G401 (cell line): ENCODE measurements around the gene EXOC1. TPM values are rescaled to one million over a fixed set of nuclear protein-coding genes. Genes with fewer than 3 reads are reported as not detected.
"Not testable (repeated sequence)": the region's sequence is repeated elsewhere in the genome, so short reads cannot be mapped to it uniquely, and the experiment has no call there.

Experiments
- DNase-seq: peaks from one replicate; pipeline ENCODE4 v3.0.0-alpha.2; 2015; ENCODE audit warnings: low spot score
- in situ Hi-C: cut with HindIII; loops from 2 replicates; pipeline ENCODE4 v1.10.0; 2016; ENCODE audit warnings: low sequenced_read_pairs, mixed read lengths
- total RNA-seq: library from RNA; depleted of rRNA; stranded (reverse); fragments of >200 nt; shearing (Covaris generic); gene quantifications from 2 replicates; pipeline ENCODE4 v1.2.3, GENCODE V29; 2014; rRNA removed

The EXOC1 gene
- total RNA-seq, result 29.7 and 43.6 TPM in 2 replicates

- in situ Hi-C loops, result no loop called here
- DNase-seq, result peak; percentile 97
Measured at GRCh38 chr4:55853484-55854046, at the start of gene EXOC1. TSS of gene EXOC1 (plus strand) at chr4:55853648. CDS start at chr4:55858324, 4,676 bp downstream.

GRCh38 chr4:55807556-55807955 is 45.9 kb upstream of the EXOC1 start:
- in situ Hi-C loops, result no loop called here
- no peak for DNase-seq

GRCh38 chr4:55808186-55808585 is 45.3 kb upstream of the EXOC1 start:
- in situ Hi-C loops, result no loop called here
- DNase-seq, result no peak

GRCh38 chr4:55808632-55809031 is 44.8 kb upstream of the EXOC1 start:
- in situ Hi-C loops, result no loop called here
- DNase-seq, result no peak

GRCh38 chr4:55817691-55818090 is 35.8 kb upstream of the EXOC1 start:
- in situ Hi-C loops, result no loop called here
- DNase-seq, result no peak

- in situ Hi-C loops, result no loop called here
- no peak for DNase-seq
Measured at GRCh38 chr4:55819634-55820033, 33.8 kb upstream of the EXOC1 start, which contains the start of gene EXOC1L. TSS of gene EXOC1L (plus strand) at chr4:55819790. CDS start at chr4:55820027, 237 bp downstream.

GRCh38 chr4:55820279-55820678 is 33.2 kb upstream of the EXOC1 start:
- DNase-seq, result no peak
- in situ Hi-C loops, result no loop called here

- in situ Hi-C loops, result no loop called here
- DNase-seq, result no peak
Measured at GRCh38 chr4:55822329-55822728, 31.1 kb upstream of the EXOC1 start.

GRCh38 chr4:55824865-55825264 is 28.6 kb upstream of the EXOC1 start:
- DNase-seq, result no peak

GRCh38 chr4:55826986-55827385 is 26.5 kb upstream of the EXOC1 start:
- in situ Hi-C loops, result no loop called here
- no peak for DNase-seq

More at GRCh38 chr4:55824865-55825264, 28.6 kb upstream of the EXOC1 start:
- in situ Hi-C loops, result no loop called here

- in situ Hi-C loops, result no loop called here
Measured at GRCh38 chr4:55827582-55827981, 25.9 kb upstream of the EXOC1 start.

GRCh38 chr4:55830048-55830447 is 23.4 kb upstream of the EXOC1 start:
- in situ Hi-C loops, result no loop called here
- DNase-seq, result no peak

More at GRCh38 chr4:55827582-55827981, 25.9 kb upstream of the EXOC1 start:
- DNase-seq, result no peak

GRCh38 chr4:55830716-55831115 is 22.7 kb upstream of the EXOC1 start:
- DNase-seq, result no peak
- in situ Hi-C loops, result no loop called here

GRCh38 chr4:55834086-55834795 is 19.2 kb upstream of the EXOC1 start:
- DNase-seq, result no peak
- in situ Hi-C loops, result no loop called here

GRCh38 chr4:55837903-55838302 is 15.5 kb upstream of the EXOC1 start:
- in situ Hi-C loops, result no loop called here

GRCh38 chr4:55838356-55838755 is 15.1 kb upstream of the EXOC1 start:
- DNase-seq, result no peak
- in situ Hi-C loops, result no loop called here

More at GRCh38 chr4:55837903-55838302, 15.5 kb upstream of the EXOC1 start:
- DNase-seq, result no peak

GRCh38 chr4:55838952-55839351 is 14.5 kb upstream of the EXOC1 start:
- no peak for DNase-seq
- in situ Hi-C loops, result no loop called here

GRCh38 chr4:55840956-55841355 is 12.5 kb upstream of the EXOC1 start:
- DNase-seq, result no peak
- in situ Hi-C loops, result no loop called here

- in situ Hi-C loops, DNase-seq: not testable (repeated sequence)
Measured at GRCh38 chr4:55841373-55842239, 11.8 kb upstream of the EXOC1 start.

GRCh38 chr4:55842312-55842711 is 11.1 kb upstream of the EXOC1 start:
- DNase-seq, in situ Hi-C loops: not testable (repeated sequence)
